Measurements from ENCODE around the gene DIP2C. TPM values are rescaled to one million over a fixed set of nuclear protein-coding genes. Genes with fewer than 3 reads are reported as not detected.
"Not testable (repeated sequence)": the region's sequence is repeated elsewhere in the genome, so short reads cannot be mapped to it uniquely, and the experiment has no call there.

The DIP2C gene
- total RNA-seq, 1 experiment from 2014 or later: 4.6 TPM

- no peak for DNase-seq (ENCODE audit: low read depth)
Observed at GRCh38 chr10:639751-640672, 49.5 kb downstream of the DIP2C start.

- DNase-seq (ENCODE audit: low read depth): no peak
Observed at GRCh38 chr10:639001-639750, 50.3 kb downstream of the DIP2C start.

- DNase-seq (ENCODE audit: low read depth): no peak
Observed at GRCh38 chr10:637771-638195, 51.7 kb downstream of the DIP2C start.

- DNase-seq (ENCODE audit: low read depth): no peak
Observed at GRCh38 chr10:637221-637620, 52.2 kb downstream of the DIP2C start.

- DNase-seq (ENCODE audit: low read depth): no peak
Observed at GRCh38 chr10:636769-637168, 52.7 kb downstream of the DIP2C start.

GRCh38 chr10:636016-636730 is 53.3 kb downstream of the DIP2C start:
- no peak for DNase-seq (ENCODE audit: low read depth)

GRCh38 chr10:635088-635861 is 54.2 kb downstream of the DIP2C start:
- DNase-seq (ENCODE audit: low read depth): no peak

- DNase-seq (ENCODE audit: low read depth): no peak
Observed at GRCh38 chr10:634256-634655, 55.2 kb downstream of the DIP2C start.

- DNase-seq (ENCODE audit: low read depth): no peak
Observed at GRCh38 chr10:633279-634245, 55.9 kb downstream of the DIP2C start.

- DNase-seq (ENCODE audit: low read depth): not testable (repeated sequence)
Observed at GRCh38 chr10:632807-633177, 56.7 kb downstream of the DIP2C start.

GRCh38 chr10:632155-632806 is 57.2 kb downstream of the DIP2C start:
- not testable (repeated sequence) for DNase-seq (ENCODE audit: low read depth)

GRCh38 chr10:631266-631665 is 58.2 kb downstream of the DIP2C start:
- DNase-seq (ENCODE audit: low read depth): no peak

- DNase-seq (ENCODE audit: low read depth): no peak
Observed at GRCh38 chr10:630581-631073, 58.8 kb downstream of the DIP2C start.

- no peak for DNase-seq (ENCODE audit: low read depth)
Observed at GRCh38 chr10:629186-629998, 60.1 kb downstream of the DIP2C start.

- no peak for DNase-seq (ENCODE audit: low read depth)
Observed at GRCh38 chr10:628386-629045, 61.0 kb downstream of the DIP2C start.

- no peak for DNase-seq (ENCODE audit: low read depth)
Observed at GRCh38 chr10:627032-627992, 62.2 kb downstream of the DIP2C start.
